GM19351 (cell line): Measurements from ENCODE around the gene DIAPH3.

Experiments
- ATAC-seq: cut with Tn5 transposase; IDR thresholded peaks from one replicate; pipeline ENCODE4 v1.9.1; 2021; ENCODE audit warnings: mild to moderate bottlenecking, moderate library complexity; ENCODE audit not compliant: unreplicated experiment

The DIAPH3 gene

GRCh38 chr13:59738921-59739320 is 424.8 kb downstream of the DIAPH3 start:
- ATAC-seq: no peak

DNA sequence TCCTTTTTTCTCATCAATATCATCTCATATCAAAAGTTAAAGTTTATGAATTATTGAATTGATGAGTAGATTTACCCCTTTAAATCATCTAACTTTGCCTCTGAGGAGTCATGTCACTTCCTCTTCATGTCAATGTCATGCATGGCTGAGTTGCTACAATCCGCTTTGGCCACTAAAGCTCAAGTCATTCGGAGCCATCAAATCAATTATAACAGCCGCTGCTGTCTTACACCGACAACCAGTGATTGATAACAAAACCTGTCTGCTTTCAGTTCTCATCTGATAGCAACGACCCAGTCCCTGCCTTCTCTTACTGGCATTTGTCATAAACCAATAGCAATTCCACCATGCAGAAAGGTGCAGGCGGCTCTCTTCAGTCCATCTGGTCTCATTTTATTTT is 429.3 kb downstream of the DIAPH3 start:
- peak; percentile 100 for ATAC-seq

GRCh38 chr13:59733744-59734143 is 430.0 kb downstream of the DIAPH3 start:
- no peak for ATAC-seq

- no peak for ATAC-seq
Measured at GRCh38 chr13:59730026-59730425, 433.7 kb downstream of the DIAPH3 start.

DNA sequence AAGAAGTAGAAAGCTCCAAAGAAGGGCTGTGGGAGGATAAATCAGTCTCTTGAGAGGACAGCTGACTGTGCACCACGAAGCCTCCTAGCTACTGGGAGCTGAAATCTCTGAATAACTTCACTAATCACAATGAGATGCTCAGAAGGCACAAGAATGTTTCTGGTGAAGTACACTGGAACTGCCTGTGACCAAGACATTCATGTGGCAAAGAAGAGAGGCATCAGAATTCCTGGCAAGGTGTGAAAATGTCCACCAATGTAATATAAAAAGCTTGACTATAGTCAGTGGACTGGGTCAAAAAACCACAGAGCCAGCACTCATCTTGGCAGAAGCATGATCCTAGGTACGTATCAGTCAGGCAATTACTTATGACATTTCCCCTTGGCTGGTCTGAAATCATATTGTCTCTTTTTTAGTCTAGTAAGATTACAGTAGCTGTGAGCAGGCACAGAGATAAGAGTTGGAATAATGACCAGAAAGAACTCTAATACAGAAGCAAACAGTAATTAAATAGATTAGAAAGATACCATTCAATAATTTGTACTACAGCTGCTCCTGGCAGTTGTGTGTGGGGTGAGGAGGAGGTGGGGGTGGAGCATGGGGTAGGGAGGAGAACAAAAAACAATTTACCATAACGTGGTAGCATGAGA is 434.7 kb downstream of the DIAPH3 start:
- ATAC-seq: no peak

- ATAC-seq: no peak
Measured at GRCh38 chr13:59721926-59722910, 441.5 kb downstream of the DIAPH3 start.

- ATAC-seq: no peak
Measured at GRCh38 chr13:59715611-59716010, 448.1 kb downstream of the DIAPH3 start.

GRCh38 chr13:59710996-59711701 is 452.6 kb downstream of the DIAPH3 start:
- ATAC-seq: no peak

- no peak for ATAC-seq
Measured at GRCh38 chr13:59710416-59710815, 453.3 kb downstream of the DIAPH3 start.

- ATAC-seq: peak; percentile 66
Measured at GRCh38 chr13:59706101-59706976, 457.4 kb downstream of the DIAPH3 start.

DNA sequence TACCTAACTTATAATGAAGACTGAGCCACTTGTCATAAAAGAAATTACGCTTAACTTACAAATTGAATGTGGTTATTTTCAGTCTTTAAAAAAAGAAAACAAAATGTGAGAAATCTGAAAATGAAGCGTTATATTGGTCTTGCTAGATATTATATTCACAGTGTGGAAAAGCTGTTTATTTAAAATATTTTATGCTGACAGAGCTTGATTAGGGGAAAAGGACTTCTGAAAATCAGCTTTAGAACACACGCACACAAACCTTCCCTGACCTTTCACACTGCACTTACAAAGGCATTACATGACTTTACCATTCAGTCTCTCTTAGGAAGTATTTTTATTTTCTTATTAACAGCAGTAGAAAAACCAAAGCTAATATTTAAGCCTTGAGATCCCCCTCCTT is 461.5 kb downstream of the DIAPH3 start:
- no peak for ATAC-seq

DNA sequence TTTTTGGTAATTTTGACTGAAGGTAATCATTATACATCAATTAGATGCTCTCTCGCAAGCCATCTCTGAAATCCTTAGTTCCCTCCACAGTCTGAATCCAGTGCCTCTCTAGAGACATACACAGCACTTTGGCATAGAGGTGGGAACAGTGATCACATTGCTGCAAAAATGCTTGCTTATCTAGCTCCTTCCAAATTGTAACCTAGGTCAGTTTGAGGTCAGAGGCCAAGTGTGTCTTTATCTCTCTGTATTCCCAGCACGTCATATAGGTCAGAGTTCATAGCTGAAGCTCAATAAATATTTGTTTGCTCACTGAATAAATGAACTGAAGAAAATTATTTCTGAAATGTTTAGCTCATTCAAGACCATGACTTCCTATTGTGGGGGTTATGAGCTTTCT is 462.5 kb downstream of the DIAPH3 start:
- ATAC-seq: no peak

- ATAC-seq: no peak
Measured at GRCh38 chr13:59700281-59700680, 463.4 kb downstream of the DIAPH3 start.

- no peak for ATAC-seq
Measured at GRCh38 chr13:59696271-59696670, 467.5 kb downstream of the DIAPH3 start.

GRCh38 chr13:59691501-59692066 is 472.1 kb downstream of the DIAPH3 start:
- no peak for ATAC-seq

DNA sequence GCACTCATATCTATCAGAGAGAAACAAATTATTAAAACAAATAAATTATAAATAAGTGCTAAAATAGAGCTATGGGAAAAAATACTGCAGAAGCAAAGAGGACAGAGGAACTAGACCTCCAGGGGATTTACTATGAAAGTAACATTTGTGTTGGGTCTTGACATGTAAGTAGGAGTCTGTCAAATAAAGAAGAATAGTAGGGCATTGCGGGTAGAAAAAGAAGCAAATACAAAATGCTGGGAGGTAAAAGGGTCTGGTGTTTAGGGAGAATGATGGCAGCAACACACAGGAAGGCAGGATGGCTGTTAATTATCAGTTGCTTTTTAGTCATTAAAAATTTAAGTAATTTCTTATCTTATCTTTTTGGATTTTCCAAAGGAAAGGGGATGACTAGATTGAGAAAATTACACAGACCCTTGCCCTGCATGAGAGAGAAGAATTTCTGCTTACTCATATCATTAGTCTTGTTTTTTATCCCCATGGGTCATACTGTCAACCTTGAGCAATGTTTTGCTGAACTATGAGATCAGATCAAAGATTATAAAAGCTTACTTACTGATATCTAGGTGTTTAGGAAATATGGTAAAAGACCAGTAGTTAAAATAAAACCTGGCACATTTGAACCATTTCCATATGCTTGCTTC is 472.7 kb downstream of the DIAPH3 start:
- peak; percentile 51 for ATAC-seq

DNA sequence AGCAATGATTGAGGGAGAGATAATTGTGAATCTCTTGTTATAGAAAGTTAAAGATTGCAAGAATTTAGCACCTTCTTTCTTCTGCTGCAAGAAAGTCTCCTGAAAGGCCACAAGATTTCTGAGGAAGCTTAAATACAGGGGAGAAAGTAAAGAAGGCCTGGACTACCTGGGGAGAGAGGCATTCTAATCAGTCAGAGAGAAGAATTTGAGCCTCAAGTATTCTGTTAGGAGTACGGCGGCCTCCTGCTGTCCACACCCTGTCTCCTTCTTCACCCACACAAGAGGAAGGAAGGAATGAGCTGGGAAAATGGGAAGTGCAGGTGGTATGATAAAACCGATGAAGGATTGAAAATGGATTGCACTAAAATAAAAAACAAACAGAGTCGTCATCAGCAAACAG is 474.7 kb downstream of the DIAPH3 start:
- ATAC-seq: no peak

DNA sequence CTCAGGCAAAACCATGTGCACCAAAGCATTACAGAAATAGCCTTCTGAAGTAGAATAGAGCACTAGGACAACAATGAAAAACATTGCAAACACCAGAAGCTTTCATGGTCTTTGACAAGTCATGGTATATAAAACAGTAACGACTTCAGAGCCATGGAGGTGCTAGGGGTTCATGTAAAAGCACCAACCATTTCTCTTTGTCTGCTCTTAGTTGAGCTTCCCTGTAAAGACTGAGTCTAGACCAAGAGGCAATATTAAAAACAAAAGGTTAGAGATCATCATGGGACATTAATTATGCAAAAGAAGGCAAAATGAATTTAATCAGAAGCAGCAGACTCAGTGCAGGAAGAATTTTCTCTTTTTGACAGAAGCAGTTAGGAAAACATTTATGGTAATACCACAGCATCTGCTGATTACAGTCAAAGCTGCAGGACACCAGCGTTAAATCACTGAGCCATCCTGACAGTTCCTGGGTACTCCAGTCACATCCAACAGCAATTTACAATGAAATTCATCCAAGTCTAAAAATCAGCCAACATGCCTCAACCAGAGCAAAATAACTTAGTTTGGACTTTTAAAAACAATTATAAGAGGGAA is 476.8 kb downstream of the DIAPH3 start:
- no peak for ATAC-seq

- ATAC-seq: no peak
Measured at GRCh38 chr13:59684105-59684504, 479.6 kb downstream of the DIAPH3 start.
